Measurements from ENCODE around the gene SNRNP35. TPM values are rescaled to one million over a fixed set of nuclear protein-coding genes. Genes with fewer than 3 reads are reported as not detected.

Gene SNRNP35, protein sequence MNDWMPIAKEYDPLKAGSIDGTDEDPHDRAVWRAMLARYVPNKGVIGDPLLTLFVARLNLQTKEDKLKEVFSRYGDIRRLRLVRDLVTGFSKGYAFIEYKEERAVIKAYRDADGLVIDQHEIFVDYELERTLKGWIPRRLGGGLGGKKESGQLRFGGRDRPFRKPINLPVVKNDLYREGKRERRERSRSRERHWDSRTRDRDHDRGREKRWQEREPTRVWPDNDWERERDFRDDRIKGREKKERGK
- total RNA-seq, result 12.2 and 18.1 TPM in 2 replicates

DNA sequence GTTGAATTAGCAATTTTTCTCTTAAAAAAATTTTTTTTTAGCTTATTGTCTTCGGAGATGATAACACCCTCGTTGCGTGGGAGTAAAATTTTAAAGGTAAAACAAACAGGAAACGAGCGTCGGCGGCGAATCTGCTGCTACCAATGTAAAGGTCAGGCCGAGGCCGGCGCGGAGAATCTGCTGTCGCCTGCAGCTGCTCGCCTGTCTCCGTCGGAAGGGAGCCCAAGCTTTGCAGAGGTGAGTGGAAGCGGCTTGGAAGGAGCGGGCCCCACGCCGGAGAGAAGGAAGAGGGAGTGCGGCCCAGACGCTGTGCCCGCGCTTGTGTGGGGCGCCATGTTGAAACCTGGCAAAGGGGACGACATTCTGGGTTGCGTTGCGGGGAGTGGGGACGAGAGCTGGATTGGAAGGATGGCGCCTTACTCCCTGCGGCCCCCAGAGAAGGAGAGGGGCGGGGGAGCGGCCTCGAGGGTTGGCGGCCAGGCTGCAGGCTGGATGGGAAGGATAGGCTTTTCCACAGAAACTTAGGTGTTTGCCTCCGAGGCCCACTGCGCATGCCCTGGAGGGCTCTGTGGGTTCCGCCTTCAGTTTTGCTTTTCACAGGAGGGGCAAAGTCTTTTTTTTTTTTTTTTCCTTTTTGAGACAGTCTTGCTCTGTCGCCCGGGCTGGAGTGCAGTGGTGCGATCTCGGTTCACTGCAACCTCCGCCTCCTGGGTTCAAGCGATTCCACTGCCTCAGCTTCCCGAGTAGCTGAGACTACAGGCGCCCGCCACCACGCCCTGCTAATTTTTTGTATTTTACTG is at the start of gene SNRNP35:
SNRNP35 (plus strand) TSS at position 160 of the 800 bp plus-strand sequence. CDS start 7,402 bp downstream, outside the sequence.

DNA sequence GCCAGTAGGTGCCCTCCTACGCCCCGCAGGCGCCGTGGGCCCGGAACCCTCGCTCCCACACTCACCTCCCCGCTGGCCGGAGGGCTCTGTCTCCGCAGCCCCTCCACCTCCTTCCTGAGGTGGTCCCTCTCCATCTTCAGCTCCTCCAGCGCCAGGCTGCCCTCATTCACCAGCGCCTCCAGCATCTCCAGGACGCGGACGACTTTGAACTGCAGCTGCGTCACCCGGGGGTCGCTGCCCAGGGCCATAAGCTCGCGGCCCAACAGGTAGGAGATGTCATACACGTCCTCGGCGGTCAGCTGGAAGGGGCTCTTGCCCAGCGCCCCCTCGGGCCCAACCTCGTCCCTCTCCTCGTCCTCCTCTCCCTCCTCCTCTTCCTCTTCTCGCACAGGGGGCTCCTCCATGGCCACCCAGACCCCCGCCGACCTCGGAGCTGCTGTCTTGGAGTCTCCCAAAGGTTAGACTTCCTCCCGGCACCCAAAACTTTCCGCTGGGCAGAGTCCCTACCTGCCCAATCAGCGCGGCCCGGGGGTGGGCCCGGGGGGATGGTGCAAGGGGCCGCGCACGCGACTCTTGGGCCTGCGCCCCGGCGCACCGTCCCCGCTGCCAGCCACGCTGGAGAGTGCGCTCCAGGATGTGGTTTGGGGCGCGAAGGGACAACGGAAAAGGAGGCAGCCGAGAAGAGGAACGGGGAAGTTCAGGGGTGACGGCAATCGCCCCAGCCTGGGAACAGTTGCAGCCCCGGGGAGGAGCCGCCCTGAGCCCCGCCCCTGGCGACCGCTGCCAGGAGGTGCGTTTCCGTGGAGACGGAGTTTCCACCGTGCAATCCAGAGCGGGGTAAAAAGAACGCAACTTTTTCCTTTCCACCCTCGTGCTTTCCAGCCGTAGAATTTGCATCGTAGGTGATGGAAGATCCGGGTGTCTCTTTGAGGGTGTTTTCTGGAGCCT is 21.6 kb upstream of the SNRNP35 start, which contains the start of gene RILPL2:
RILPL2 (minus strand) TSS at position 668 of the 948 bp plus-strand sequence; CDS start at position 404, 264 bp downstream.

Other genes with a start within 250 kb of the SNRNP35 start
- gene MPHOSPH9, start 225.0 kb upstream of the SNRNP35 start, total RNA-seq, result 28.4 and 41.2 TPM in 2 replicates
- gene MTRFR, start 224.7 kb upstream of the SNRNP35 start, total RNA-seq, result 15.3 and 17.3 TPM in 2 replicates
- 104 and 169 TPM in 2 replicates for gene CDK2AP1, start 186.3 kb upstream of the SNRNP35 start, total RNA-seq
- gene SBNO1, start 93.3 kb upstream of the SNRNP35 start, total RNA-seq, result 12.4 and 15.7 TPM in 2 replicates
- 24.6 and 55.2 TPM in 2 replicates for gene KMT5A, start 74.0 kb upstream of the SNRNP35 start, total RNA-seq
- gene RILPL2, start 21.5 kb upstream of the SNRNP35 start, total RNA-seq, result 2.3 and 3.7 TPM in 2 replicates
- gene RILPL1, start 75.6 kb downstream of the SNRNP35 start, total RNA-seq, result 7.2 and 17.4 TPM in 2 replicates
- gene TMED2, start 126.4 kb downstream of the SNRNP35 start, total RNA-seq, result 114 and 161 TPM in 2 replicates
- gene DDX55, start 144.0 kb downstream of the SNRNP35 start, total RNA-seq, result 9.5 and 19.7 TPM in 2 replicates
- 65.8 and 95.8 TPM in 2 replicates for gene EIF2B1, start 175.5 kb downstream of the SNRNP35 start, total RNA-seq
- gene GTF2H3, start 175.7 kb downstream of the SNRNP35 start, total RNA-seq, result 24.5 and 39.8 TPM in 2 replicates
- gene TCTN2, start 213.0 kb downstream of the SNRNP35 start, total RNA-seq, result 13.0 and 16.6 TPM in 2 replicates